Measurements from ENCODE around the gene ST7L. TPM values are rescaled to one million over a fixed set of nuclear protein-coding genes. Genes with fewer than 3 reads are reported as not detected.

The ST7L gene, protein sequence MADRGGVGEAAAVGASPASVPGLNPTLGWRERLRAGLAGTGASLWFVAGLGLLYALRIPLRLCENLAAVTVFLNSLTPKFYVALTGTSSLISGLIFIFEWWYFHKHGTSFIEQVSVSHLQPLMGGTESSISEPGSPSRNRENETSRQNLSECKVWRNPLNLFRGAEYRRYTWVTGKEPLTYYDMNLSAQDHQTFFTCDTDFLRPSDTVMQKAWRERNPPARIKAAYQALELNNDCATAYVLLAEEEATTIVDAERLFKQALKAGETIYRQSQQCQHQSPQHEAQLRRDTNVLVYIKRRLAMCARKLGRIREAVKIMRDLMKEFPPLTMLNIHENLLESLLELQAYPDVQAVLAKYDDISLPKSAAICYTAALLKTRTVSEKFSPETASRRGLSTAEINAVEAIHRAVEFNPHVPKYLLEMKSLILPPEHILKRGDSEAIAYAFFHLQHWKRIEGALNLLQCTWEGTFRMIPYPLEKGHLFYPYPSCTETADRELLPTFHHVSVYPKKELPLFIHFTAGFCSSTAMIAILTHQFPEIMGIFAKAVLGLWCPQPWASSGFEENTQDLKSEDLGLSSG
- total RNA-seq (2022) (12.6 and 13.6 TPM in 2 replicates), Bru-seq, nascent RNA (percentile 61 among the genes with signal in this experiment), BruChase-seq, experiment 1, labeled RNA remaining after a 2-hour chase (percentile 61 among the genes with signal in this experiment), BruChase-seq, experiment 2, labeled RNA remaining after a 6-hour chase (percentile 59 among the genes with signal in this experiment)
- long read RNA-seq, full-length matches to known transcripts = 12 of 25 reads
- long read RNA-seq, partial matches to known transcripts = 7 of 25 reads
- long read RNA-seq, other reads (novel, unspliced or antisense) = 6 of 25 reads

DNA sequence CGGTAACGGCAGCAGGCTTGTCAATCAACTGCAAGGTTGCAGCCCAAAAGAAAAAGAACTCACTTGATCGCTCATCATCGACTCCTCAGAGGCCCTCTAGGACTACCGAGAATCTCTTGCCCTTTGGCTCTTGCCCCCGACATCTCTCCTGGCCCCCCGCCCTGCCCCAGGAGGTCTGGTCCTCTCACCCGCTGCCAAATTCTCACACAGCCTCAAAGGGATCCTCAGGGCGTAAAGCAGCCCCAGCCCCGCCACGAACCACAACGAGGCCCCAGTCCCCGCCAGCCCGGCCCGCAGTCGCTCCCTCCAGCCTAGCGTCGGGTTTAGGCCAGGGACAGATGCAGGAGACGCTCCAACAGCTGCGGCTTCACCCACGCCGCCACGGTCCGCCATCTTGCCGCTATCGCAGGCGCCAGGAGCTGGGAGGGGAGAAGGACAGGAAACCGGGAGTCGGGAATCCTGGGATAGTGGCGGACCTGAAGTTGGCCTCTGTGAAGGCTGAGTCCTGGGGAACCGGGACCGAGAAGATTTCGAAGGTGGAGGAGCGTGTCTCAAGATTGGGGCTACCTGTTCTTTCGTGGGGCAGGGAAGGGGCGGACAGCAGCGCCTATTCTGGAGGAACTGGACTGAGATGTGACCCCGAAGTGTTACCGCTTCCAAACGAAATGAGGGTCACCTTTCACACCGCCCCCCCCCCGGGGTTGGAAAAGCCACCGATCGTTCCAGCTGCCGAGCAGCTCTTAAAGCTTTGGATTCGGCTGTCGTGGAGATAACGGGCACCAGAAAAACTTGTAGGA lies at the start of gene ST7L:
Gene ST7L, minus strand, starts transcription at position 421 of the 797 bp plus-strand sequence. Its CDS starts 28 bp downstream, at position 393.
- Mint-ChIP-seq H3K27me3 (ENCODE audit: insufficient read depth, unreplicated experiment) (no peaks in the 10 kb centered on the region), H3K27ac (ENCODE audit: unreplicated experiment) (peak within 1 kb of the TSS; percentile 98), H3K9me3 (ENCODE audit: unreplicated experiment) (no peaks in the 10 kb centered on the region), H3K36me3 (ENCODE audit: insufficient read depth, unreplicated experiment) (peaks cover 6% of the 10 kb centered on the region), H3K4me3 (ENCODE audit: unreplicated experiment) (peak within 1 kb of the TSS; percentile 98), H3K4me1 (ENCODE audit: low read depth, unreplicated experiment) (no peaks in the 10 kb centered on the region)
- Histone ChIP-seq H3K9me3 (no peaks in the 10 kb centered on the region), H3K27me3 (replicated peaks; ENCODE audit: control insufficient read depth, insufficient read depth, low read length) (no peaks in the 10 kb centered on the region), H3K4me1 (no peaks in the 10 kb centered on the region), H3K36me3 (ENCODE audit: control insufficient read depth, insufficient read depth, low read length) (no peaks in the 10 kb centered on the region), H3K4me3 (ENCODE audit: low read depth, low read length) (peak within 1 kb of the TSS; percentile 95)
- intact Hi-C loops (cut with micrococcal nuclease; ENCODE audit: unreplicated experiment) = loop anchor here (2.0 to 5.0 kb wide), 3 partner anchors 53 to 117 kb away; partner anchors contain the start of genes MOV10 and RHOC
- POLR2A ChIA-PET = interaction anchor here (0.6 kb wide), 2 partner anchors 17 to 630 kb away, joined by 3 to 7 read pairs; no protein-coding TSS in a partner anchor
- BruUV-seq (replicated peaks) = no TSS peak
- CTCF ChIA-PET = no interaction called here
- DNase-seq = peak; percentile 58 to 62
- TF ChIP-seq, protein P1, sequence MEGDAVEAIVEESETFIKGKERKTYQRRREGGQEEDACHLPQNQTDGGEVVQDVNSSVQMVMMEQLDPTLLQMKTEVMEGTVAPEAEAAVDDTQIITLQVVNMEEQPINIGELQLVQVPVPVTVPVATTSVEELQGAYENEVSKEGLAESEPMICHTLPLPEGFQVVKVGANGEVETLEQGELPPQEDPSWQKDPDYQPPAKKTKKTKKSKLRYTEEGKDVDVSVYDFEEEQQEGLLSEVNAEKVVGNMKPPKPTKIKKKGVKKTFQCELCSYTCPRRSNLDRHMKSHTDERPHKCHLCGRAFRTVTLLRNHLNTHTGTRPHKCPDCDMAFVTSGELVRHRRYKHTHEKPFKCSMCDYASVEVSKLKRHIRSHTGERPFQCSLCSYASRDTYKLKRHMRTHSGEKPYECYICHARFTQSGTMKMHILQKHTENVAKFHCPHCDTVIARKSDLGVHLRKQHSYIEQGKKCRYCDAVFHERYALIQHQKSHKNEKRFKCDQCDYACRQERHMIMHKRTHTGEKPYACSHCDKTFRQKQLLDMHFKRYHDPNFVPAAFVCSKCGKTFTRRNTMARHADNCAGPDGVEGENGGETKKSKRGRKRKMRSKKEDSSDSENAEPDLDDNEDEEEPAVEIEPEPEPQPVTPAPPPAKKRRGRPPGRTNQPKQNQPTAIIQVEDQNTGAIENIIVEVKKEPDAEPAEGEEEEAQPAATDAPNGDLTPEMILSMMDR (IDR thresholded peaks at IDR 0.05; ENCODE audit: insufficient read depth in 1 of 2, low read depth in 1 of 2, low read length in 1 of 2, severe bottlenecking in 1 of 2, unreplicated experiment in 1 of 2) = no peak

DNA sequence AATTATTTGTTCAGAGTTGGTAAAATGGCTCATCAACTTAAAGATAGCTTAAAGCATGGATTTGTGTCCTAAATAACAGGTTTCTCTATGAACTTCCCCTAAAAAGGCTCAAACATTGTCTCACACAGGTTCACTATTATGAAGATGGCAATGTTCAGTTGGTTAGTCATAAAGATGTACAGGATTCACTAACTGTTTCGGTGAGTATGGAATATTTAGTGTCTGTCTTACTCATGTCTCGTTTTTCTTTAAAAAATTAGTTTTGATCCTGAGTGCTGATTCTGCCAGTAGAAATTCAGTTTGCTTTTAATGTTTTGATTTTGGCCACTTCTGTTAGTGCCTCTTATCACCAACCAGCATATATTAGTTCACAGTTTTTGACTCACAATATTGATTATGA lies 48.0 kb upstream of the ST7L start:
- no TSS peak for BruUV-seq (replicated peaks)
- intact Hi-C loops (cut with micrococcal nuclease; ENCODE audit: unreplicated experiment) = no loop called here
- Mint-ChIP-seq H3K4me1 (ENCODE audit: low read depth, unreplicated experiment) (no peaks in the 10 kb centered on the region), H3K27ac (ENCODE audit: unreplicated experiment) (no peak overlapping the region), H3K27me3 (ENCODE audit: insufficient read depth, unreplicated experiment) (no peaks in the 10 kb centered on the region), H3K9me3 (ENCODE audit: unreplicated experiment) (no peaks in the 10 kb centered on the region), H3K36me3 (ENCODE audit: insufficient read depth, unreplicated experiment) (peaks cover 71% of the 10 kb centered on the region), H3K4me3 (ENCODE audit: unreplicated experiment) (no peak overlapping the region)
- ChIA-PET CTCF (no interaction called here), POLR2A (no interaction called here)
- TF ChIP-seq, protein P1 (IDR thresholded peaks at IDR 0.05; ENCODE audit: insufficient read depth in 1 of 2, low read depth in 1 of 2, low read length in 1 of 2, severe bottlenecking in 1 of 2, unreplicated experiment in 1 of 2) = no peak
- DNase-seq = no peak
- Histone ChIP-seq H3K4me1 (no peaks in the 10 kb centered on the region), H3K9me3 (no peaks in the 10 kb centered on the region), H3K36me3 (ENCODE audit: control insufficient read depth, insufficient read depth, low read length) (no peaks in the 10 kb centered on the region), H3K27me3 (replicated peaks; ENCODE audit: control insufficient read depth, insufficient read depth, low read length) (no peaks in the 10 kb centered on the region), H3K4me3 (ENCODE audit: low read depth, low read length) (no peak overlapping the region)

DNA sequence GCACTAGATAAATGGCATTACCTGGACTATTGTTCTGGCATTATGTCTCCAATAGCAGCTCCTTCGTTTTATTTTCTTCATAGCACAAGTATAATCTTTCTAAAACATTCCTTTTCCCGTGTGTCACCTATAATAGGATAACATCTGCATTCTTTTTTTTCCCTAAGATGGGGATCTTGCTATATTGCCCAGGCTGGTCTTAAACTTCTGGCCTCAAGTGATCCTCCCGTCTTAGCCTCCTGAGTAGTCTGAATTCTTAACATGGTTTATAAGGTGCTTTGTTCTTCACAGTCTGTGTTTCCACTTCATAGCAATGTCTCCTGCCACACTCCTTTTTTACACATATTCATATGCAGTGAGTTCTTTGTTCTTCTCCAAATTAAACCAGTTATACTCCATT lies 46.9 kb upstream of the ST7L start:
- intact Hi-C loops (cut with micrococcal nuclease; ENCODE audit: unreplicated experiment) = no loop called here
- ChIA-PET POLR2A (no interaction called here), CTCF (no interaction called here)
- Mint-ChIP-seq H3K4me3 (ENCODE audit: unreplicated experiment) (no peak overlapping the region), H3K9me3 (ENCODE audit: unreplicated experiment) (no peaks in the 10 kb centered on the region), H3K36me3 (ENCODE audit: insufficient read depth, unreplicated experiment) (peaks cover 71% of the 10 kb centered on the region), H3K4me1 (ENCODE audit: low read depth, unreplicated experiment) (no peaks in the 10 kb centered on the region), H3K27ac (ENCODE audit: unreplicated experiment) (peak overlapping the region; percentile 43), H3K27me3 (ENCODE audit: insufficient read depth, unreplicated experiment) (no peaks in the 10 kb centered on the region)
- DNase-seq = no peak
- TF ChIP-seq, protein P1 (IDR thresholded peaks at IDR 0.05; ENCODE audit: insufficient read depth in 1 of 2, low read depth in 1 of 2, low read length in 1 of 2, severe bottlenecking in 1 of 2, unreplicated experiment in 1 of 2) = no peak
- BruUV-seq (replicated peaks) = no TSS peak
- no peak overlapping the region for H3K4me3 ChIP-seq (ENCODE audit: low read depth, low read length)
- no peaks in the 10 kb centered on the region for H3K9me3 ChIP-seq
- no peaks in the 10 kb centered on the region for H3K27me3 ChIP-seq (replicated peaks; ENCODE audit: control insufficient read depth, insufficient read depth, low read length)
- no peaks in the 10 kb centered on the region for H3K4me1 ChIP-seq
- H3K36me3 ChIP-seq (ENCODE audit: control insufficient read depth, insufficient read depth, low read length) = no peaks in the 10 kb centered on the region

Data from Caco-2 (cell line).